GM18517 (cell line): ENCODE measurements around the gene EIF2AK3.
"Not testable (repeated sequence)": the region's sequence is repeated elsewhere in the genome, so short reads cannot be mapped to it uniquely, and the experiment has no call there.

Source experiments
- ATAC-seq: cut with Tn5 transposase; IDR thresholded peaks from one replicate; pipeline ENCODE4 v1.9.1; 2021; ENCODE audit warnings: mild to moderate bottlenecking, moderate library complexity; ENCODE audit not compliant: unreplicated experiment

EIF2AK3 gene

GRCh38 chr2:88627055-88627855, at the start of gene EIF2AK3:
Gene EIF2AK3 (minus strand): TSS chr2:88627464. CDS start chr2:88627274, 190 bp downstream.
- peak; percentile 88 for ATAC-seq

- ATAC-seq: no peak
Measured at GRCh38 chr2:88673363-88673762, 46.1 kb upstream of the EIF2AK3 start.

GRCh38 chr2:88671786-88672427, 44.6 kb upstream of the EIF2AK3 start:
- no peak for ATAC-seq

- peak; percentile 80 for ATAC-seq
Measured at GRCh38 chr2:88669482-88670214, 42.4 kb upstream of the EIF2AK3 start.

- ATAC-seq: no peak
Measured at GRCh38 chr2:88668862-88669261, 41.6 kb upstream of the EIF2AK3 start.

GRCh38 chr2:88667219-88667618, 40.0 kb upstream of the EIF2AK3 start:
- no peak for ATAC-seq

GRCh38 chr2:88666576-88666975, 39.3 kb upstream of the EIF2AK3 start:
- no peak for ATAC-seq

- ATAC-seq: no peak
Measured at GRCh38 chr2:88660622-88661021, 33.4 kb upstream of the EIF2AK3 start.

- no peak for ATAC-seq
Measured at GRCh38 chr2:88659538-88659915, 32.3 kb upstream of the EIF2AK3 start.

- ATAC-seq: no peak
Measured at GRCh38 chr2:88658881-88659537, 31.7 kb upstream of the EIF2AK3 start.

- no peak for ATAC-seq
Measured at GRCh38 chr2:88658326-88658725, 31.1 kb upstream of the EIF2AK3 start.

GRCh38 chr2:88657131-88657530, 29.9 kb upstream of the EIF2AK3 start:
- ATAC-seq: no peak

- no peak for ATAC-seq
Measured at GRCh38 chr2:88656690-88657089, 29.4 kb upstream of the EIF2AK3 start.

- ATAC-seq: no peak
Measured at GRCh38 chr2:88654714-88655113, 27.4 kb upstream of the EIF2AK3 start.

- no peak for ATAC-seq
Measured at GRCh38 chr2:88651646-88652045, 24.4 kb upstream of the EIF2AK3 start.

- not testable (repeated sequence) for ATAC-seq
Measured at GRCh38 chr2:88645291-88645882, 18.1 kb upstream of the EIF2AK3 start.

GRCh38 chr2:88642278-88642677, 15.0 kb upstream of the EIF2AK3 start:
- ATAC-seq: no peak

- no peak for ATAC-seq
Measured at GRCh38 chr2:88641330-88641729, 14.1 kb upstream of the EIF2AK3 start.

- ATAC-seq: no peak
Measured at GRCh38 chr2:88639865-88640264, 12.6 kb upstream of the EIF2AK3 start.

GRCh38 chr2:88638743-88639142, 11.5 kb upstream of the EIF2AK3 start:
- ATAC-seq: no peak

- ATAC-seq: no peak
Measured at GRCh38 chr2:88638123-88638650, 10.9 kb upstream of the EIF2AK3 start.
